ENCODE measurements around the gene NCAM1. TPM values are rescaled to one million over a fixed set of nuclear protein-coding genes. Genes with fewer than 3 reads are reported as not detected.

NCAM1 gene
- total and polyA plus RNA-seq, 9 of the 15 experiments (the other 6 are each of a cell fraction or from before 2014, with no cell fraction given) = 0.09 to 0.23 TPM; not detected in 7

DNA sequence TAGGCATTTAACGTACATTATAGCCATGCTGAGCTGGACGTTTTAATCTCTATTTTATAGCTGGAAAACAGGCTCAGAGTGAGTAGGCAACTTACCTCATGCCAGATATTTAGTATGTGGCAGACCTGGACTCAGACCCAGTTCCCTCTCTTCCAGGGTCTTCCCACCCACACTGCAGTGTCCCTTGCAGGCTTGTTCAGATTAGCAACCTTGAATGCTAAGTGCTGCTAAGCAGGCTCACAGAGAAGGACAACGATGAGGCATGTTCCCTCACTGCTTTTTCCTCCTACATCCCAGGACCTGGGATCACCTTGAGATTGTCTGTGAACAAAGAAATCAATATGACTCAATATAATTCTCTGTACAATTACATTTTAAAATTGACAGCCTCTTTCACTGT, 65.6 kb downstream of the NCAM1 start (continued):
- TF ChIP-seq, protein P1, sequence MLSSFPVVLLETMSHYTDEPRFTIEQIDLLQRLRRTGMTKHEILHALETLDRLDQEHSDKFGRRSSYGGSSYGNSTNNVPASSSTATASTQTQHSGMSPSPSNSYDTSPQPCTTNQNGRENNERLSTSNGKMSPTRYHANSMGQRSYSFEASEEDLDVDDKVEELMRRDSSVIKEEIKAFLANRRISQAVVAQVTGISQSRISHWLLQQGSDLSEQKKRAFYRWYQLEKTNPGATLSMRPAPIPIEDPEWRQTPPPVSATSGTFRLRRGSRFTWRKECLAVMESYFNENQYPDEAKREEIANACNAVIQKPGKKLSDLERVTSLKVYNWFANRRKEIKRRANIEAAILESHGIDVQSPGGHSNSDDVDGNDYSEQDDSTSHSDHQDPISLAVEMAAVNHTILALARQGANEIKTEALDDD (IDR thresholded peaks at IDR 0.05) = no peak
- TF ChIP-seq ZNF77 (CRISPR knock-in tag; IDR thresholded peaks at IDR 0.05) (no peak), HNRNPL (IDR thresholded peaks at IDR 0.05; ENCODE audit: low read depth, low read length) (no peak)
- TF ChIP-seq, protein P2, sequence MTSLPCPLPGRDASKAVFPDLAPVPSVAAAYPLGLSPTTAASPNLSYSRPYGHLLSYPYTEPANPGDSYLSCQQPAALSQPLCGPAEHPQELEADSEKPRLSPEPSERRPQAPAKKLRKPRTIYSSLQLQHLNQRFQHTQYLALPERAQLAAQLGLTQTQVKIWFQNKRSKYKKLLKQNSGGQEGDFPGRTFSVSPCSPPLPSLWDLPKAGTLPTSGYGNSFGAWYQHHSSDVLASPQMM (CRISPR knock-in tag; IDR thresholded peaks at IDR 0.05) = no peak

DNA sequence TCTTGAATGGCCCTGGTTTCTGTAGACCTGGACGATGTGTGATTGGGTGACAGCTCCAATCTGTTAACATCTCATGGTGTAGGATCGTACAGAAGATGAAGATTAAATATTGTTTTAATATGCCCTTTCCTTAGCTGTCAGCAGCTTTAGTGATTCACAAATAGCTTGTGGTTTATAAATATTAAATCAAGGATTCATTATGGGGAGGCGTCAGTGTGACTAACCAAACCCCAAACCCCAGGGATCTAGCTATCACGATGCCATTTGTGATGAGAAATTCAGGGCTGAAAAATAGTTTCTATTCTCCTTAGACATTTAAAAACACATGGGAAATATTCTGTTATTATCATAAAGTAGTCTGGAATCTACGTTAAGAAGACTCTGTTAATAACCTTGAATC, 73.4 kb downstream of the NCAM1 start:
- ChIA-PET CTCF (ENCODE audit: low intra/inter-chr PET ratio) (no interaction called here), POLR2A (interaction anchor here (1.1 kb wide), 1 partner anchor 13 kb away, joined by 3 read pairs; no protein-coding TSS in a partner anchor)
- no peaks in the 10 kb centered on the region for H3K9me3 ChIP-seq (replicated peaks; ENCODE audit: control insufficient read depth, insufficient read depth, low read depth, low read length)
- no peaks in the 10 kb centered on the region for H3K9me1 ChIP-seq (ENCODE audit: control insufficient read depth, insufficient read depth, low read length)
- no peaks in the 10 kb centered on the region for H3K27me3 ChIP-seq (ENCODE audit: control insufficient read depth in 2 of 2, insufficient read depth in 2 of 2, low read length in 2 of 2)
- TF ChIP-seq, protein P3, sequence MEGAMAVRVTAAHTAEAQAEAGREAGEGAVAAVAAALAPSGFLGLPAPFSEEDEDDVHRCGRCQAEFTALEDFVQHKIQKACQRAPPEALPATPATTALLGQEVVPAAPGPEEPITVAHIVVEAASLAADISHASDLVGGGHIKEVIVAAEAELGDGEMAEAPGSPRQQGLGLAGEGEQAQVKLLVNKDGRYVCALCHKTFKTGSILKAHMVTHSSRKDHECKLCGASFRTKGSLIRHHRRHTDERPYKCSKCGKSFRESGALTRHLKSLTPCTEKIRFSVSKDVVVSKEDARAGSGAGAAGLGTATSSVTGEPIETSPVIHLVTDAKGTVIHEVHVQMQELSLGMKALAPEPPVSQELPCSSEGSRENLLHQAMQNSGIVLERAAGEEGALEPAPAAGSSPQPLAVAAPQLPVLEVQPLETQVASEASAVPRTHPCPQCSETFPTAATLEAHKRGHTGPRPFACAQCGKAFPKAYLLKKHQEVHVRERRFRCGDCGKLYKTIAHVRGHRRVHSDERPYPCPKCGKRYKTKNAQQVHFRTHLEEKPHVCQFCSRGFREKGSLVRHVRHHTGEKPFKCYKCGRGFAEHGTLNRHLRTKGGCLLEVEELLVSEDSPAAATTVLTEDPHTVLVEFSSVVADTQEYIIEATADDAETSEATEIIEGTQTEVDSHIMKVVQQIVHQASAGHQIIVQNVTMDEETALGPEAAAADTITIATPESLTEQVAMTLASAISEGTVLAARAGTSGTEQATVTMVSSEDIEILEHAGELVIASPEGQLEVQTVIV (CRISPR knock-in tag; IDR thresholded peaks at IDR 0.05; ENCODE audit: borderline replicate concordance) = no peak
- TF ChIP-seq CHCHD3 (CRISPR knock-in tag; IDR thresholded peaks at IDR 0.05) (no peak), ZNF644 (tag; IDR thresholded peaks at IDR 0.05; ENCODE audit: low read depth) (no peak), CHD4 (IDR thresholded peaks at IDR 0.05; ENCODE audit: insufficient read depth, insufficient replicate concordance, low read depth, low read length, poor library complexity, severe bottlenecking) (no peak), BHLHE40 (IDR thresholded peaks at IDR 0.05; ENCODE audit: low read length) (no peak), ZFP30 (CRISPR knock-in tag; IDR thresholded peaks at IDR 0.05; ENCODE audit: borderline replicate concordance) (no peak)
- TF ChIP-seq, protein P4, sequence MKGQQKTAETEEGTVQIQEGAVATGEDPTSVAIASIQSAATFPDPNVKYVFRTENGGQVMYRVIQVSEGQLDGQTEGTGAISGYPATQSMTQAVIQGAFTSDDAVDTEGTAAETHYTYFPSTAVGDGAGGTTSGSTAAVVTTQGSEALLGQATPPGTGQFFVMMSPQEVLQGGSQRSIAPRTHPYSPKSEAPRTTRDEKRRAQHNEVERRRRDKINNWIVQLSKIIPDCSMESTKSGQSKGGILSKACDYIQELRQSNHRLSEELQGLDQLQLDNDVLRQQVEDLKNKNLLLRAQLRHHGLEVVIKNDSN (CRISPR knock-in tag; IDR thresholded peaks at IDR 0.05) = no peak
- no peak overlapping the region for H2AFZ ChIP-seq (ENCODE audit: low read depth, low read length)
- no peak overlapping the region for H3K4me3 ChIP-seq
- H4K20me1 ChIP-seq (replicated peaks; ENCODE audit: control insufficient read depth, insufficient read depth, low read length) = no peaks in the 10 kb centered on the region
- intact Hi-C loops (cut with micrococcal nuclease) = no loop called here
- ATAC-seq (no peak), FAIRE-seq (no peak), DNase-seq (ENCODE audit: extremely low read depth in 1 of 4, low spot score in 3 of 4) (no peak)
- H3K36me3 ChIP-seq (ENCODE audit: control insufficient read depth, insufficient read depth, low read length) = no peaks in the 10 kb centered on the region
- no TSS peak for BruUV-seq (replicated peaks)
- in situ Hi-C loops (cut with MboI) = no loop called here
- WGBS (ENCODE audit: insufficient coverage, low coverage, missing lambda C conversion rate) = 2% methylated on average over 5 of the region's 5 CpGs
- no peaks in the 10 kb centered on the region for H3K79me2 ChIP-seq (ENCODE audit: control insufficient read depth, insufficient read depth, low read length)
- H3K9ac ChIP-seq (ENCODE audit: insufficient read depth in 1 of 2, low read depth in 2 of 2, low read length in 2 of 2) = no peak overlapping the region
- H3K4me2 ChIP-seq (ENCODE audit: insufficient read depth, low read length) = no peak overlapping the region
- H3K4me1 ChIP-seq (replicated peaks in 1 of 2; ENCODE audit: control insufficient read depth in 2 of 2, insufficient read depth in 2 of 2, low read length in 2 of 2) = no peaks in the 10 kb centered on the region
- no peak overlapping the region for H3K27ac ChIP-seq (ENCODE audit: extremely low read depth, low read depth, low read length)

All from K562 (cell line).